Measurements from ENCODE around the gene POLR3K.

Gene POLR3K

GRCh38 chr16:79151-80054 lies 26.0 kb upstream of the POLR3K start:
- Histone ChIP-seq H4K8ac (ENCODE audit: low read depth, low read length) (no peak overlapping the region), H2BK15ac (ENCODE audit: low read length) (no peak overlapping the region), H2AFZ (ENCODE audit: low read length) (no peak overlapping the region), H3K4me3 (ENCODE audit: low read length in 2 of 2) (peak overlapping the region; percentile 30 to 79), H3K4me1 (ENCODE audit: control insufficient read depth in 2 of 2, insufficient read depth in 1 of 2, low read depth in 1 of 2, low read length in 2 of 2) (peaks cover 32 to 34% of the 10 kb centered on the region in 2 donors), H3K79me1 (ENCODE audit: low read depth, low read length) (peaks cover 4% of the 10 kb centered on the region), H3K36me3 (replicated peaks in 1 of 2; ENCODE audit: control insufficient read depth in 2 of 2, insufficient read depth in 2 of 2, low read length in 2 of 2) (peaks cover 12 to 36% of the 10 kb centered on the region in 2 donors), H4K91ac (ENCODE audit: low read depth, low read length, poor library complexity) (no peak overlapping the region), H3K23ac (ENCODE audit: low read depth, low read length, poor library complexity) (peak overlapping the region; percentile 87), H2BK12ac (ENCODE audit: low read length) (peak overlapping the region; percentile 41), H2AK5ac (ENCODE audit: low read depth, low read length) (peak overlapping the region; percentile 98), H2BK120ac (ENCODE audit: low read depth, low read length) (no peak overlapping the region), H3K4ac (ENCODE audit: low read length) (no peak overlapping the region), H3K9me3 (replicated peaks in 1 of 2; ENCODE audit: control insufficient read depth in 2 of 2, insufficient read depth in 1 of 2, low read depth in 1 of 2, low read length in 2 of 2) (no peaks in the 10 kb centered on the region), H3K27ac (replicated peaks; ENCODE audit: low read length) (no peak overlapping the region), H3K9ac (ENCODE audit: low read depth, low read length, poor library complexity) (no peak overlapping the region), H3K27me3 (ENCODE audit: control insufficient read depth in 3 of 3, insufficient read depth in 3 of 3, low read depth in 1 of 3, low read length in 3 of 3) (no peaks in the 10 kb centered on the region), H3K18ac (ENCODE audit: low read length) (no peak overlapping the region), H3K14ac (ENCODE audit: low read length) (no peak overlapping the region), H2BK5ac (ENCODE audit: low read length) (no peak overlapping the region), H3K4me2 (ENCODE audit: insufficient read depth, low read length, poor library complexity, severe bottlenecking) (no peak overlapping the region)
- DNase-seq (ENCODE audit: low spot score): no peak
- WGBS, 2 donors (ENCODE audit: extremely low coverage in 2 of 2, insufficient read length in 2 of 2, insufficient replicate concordance in 1 of 2): no CpG with 5 or more reads among the region's 32 CpGs

DNA sequence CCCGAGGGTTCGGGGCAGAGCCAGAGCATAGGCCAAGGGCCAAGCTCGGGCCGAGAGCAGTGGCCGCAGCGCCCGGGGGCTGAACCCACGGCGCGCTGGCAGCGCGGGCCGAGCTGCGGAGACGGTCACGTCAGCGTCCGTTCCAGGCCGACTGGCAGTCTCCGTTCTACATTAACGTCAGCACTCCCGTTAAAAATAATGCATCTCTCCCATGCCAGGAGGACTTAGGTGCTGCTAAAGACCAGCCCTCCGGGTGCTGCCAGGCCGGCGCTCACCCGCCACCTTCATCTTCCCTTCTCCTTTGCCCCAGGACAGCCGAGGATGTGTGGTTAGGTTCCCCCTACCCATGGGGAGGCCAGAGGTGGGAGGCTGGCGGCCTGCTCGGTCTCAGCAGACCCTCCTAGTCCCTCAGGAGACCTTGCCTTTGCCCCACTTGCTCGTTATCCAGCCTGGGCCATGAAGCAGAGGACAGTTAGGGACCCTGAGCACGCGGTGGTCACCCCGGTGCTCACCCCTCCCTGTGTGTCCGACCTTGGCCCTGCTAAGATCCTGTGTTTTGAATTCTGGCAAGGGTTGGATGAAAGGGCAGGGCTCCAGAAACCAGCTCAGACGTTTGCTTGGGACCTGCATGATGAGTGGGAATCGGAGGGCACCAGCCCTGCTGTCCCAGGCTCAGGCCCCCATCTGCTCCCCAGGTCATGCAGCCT lies 25.2 kb upstream of the POLR3K start:
- Histone ChIP-seq H2AFZ (ENCODE audit: low read length) (peak overlapping the region; percentile 95), H2BK12ac (ENCODE audit: low read length) (no peak overlapping the region), H2BK15ac (ENCODE audit: low read length) (peak overlapping the region; percentile 84), H3K36me3 (replicated peaks in 1 of 2; ENCODE audit: control insufficient read depth in 2 of 2, insufficient read depth in 2 of 2, low read length in 2 of 2) (peaks cover 11 to 28% of the 10 kb centered on the region in 2 donors), H3K4ac (ENCODE audit: low read length) (peak overlapping the region; percentile 48), H3K27me3 (ENCODE audit: control insufficient read depth in 3 of 3, insufficient read depth in 3 of 3, low read depth in 1 of 3, low read length in 3 of 3) (no peaks in the 10 kb centered on the region), H3K14ac (ENCODE audit: low read length) (peak overlapping the region; percentile 97), H3K27ac (replicated peaks; ENCODE audit: low read length) (no peak overlapping the region), H3K4me2 (ENCODE audit: insufficient read depth, low read length, poor library complexity, severe bottlenecking) (peak overlapping the region; percentile 94), H3K9me3 (replicated peaks in 1 of 2; ENCODE audit: control insufficient read depth in 2 of 2, insufficient read depth in 1 of 2, low read depth in 1 of 2, low read length in 2 of 2) (no peaks in the 10 kb centered on the region), H3K4me3 (ENCODE audit: low read length in 2 of 2) (peak overlapping the region; percentile 79 to 95), H2BK5ac (ENCODE audit: low read length) (peak overlapping the region; percentile 85), H3K4me1 (ENCODE audit: control insufficient read depth in 2 of 2, insufficient read depth in 1 of 2, low read depth in 1 of 2, low read length in 2 of 2) (peaks cover 37 to 41% of the 10 kb centered on the region in 2 donors), H3K9ac (ENCODE audit: low read depth, low read length, poor library complexity) (peak overlapping the region; percentile 98), H3K23ac (ENCODE audit: low read depth, low read length, poor library complexity) (peak overlapping the region; percentile 87), H3K18ac (ENCODE audit: low read length) (peak overlapping the region; percentile 95), H2BK120ac (ENCODE audit: low read depth, low read length) (peak overlapping the region; percentile 61), H3K79me1 (ENCODE audit: low read depth, low read length) (peaks cover 4% of the 10 kb centered on the region), H4K91ac (ENCODE audit: low read depth, low read length, poor library complexity) (no peak overlapping the region), H2AK5ac (ENCODE audit: low read depth, low read length) (peak overlapping the region; percentile 98), H4K8ac (ENCODE audit: low read depth, low read length) (no peak overlapping the region)
- WGBS, 2 donors (ENCODE audit: extremely low coverage in 2 of 2, insufficient read length in 2 of 2, insufficient replicate concordance in 1 of 2): no CpG with 5 or more reads among the region's 36 CpGs
- no peak for DNase-seq (ENCODE audit: low spot score)

DNA sequence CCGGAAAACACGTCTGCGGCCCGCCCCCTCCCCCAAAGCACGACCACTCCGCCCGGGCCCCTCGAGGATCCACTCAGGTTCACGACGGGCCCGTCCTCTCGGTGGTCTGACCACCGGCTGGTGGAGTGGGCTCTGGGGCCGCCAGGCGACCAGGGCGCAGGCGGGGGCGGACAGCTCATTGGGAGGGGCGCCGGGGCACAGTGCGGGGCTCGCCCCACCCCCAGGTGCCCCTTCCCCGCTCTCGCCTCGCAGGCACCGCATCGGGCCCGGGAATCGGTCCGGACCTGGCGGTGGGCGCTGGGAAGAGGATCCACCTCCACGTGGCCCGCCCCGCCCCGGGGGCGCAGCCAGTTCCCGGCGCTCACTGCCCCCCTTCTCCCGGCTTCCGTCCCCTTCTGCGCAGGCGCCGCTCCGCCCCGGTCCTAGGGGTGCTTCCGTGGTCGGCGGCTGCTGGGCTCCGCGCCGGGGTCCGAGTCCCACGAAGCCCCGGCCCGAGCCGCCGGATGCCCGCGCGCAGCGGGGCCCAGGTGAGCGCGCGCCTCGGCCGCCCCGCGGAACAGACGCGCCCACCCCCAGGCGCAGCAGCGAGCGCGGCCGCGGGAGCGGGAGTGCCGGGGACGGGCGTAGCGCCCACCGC lies 24.5 kb upstream of the POLR3K start, which contains the start of gene MPG:
Gene MPG (plus strand): TSS at position 419 of the 637 bp plus-strand sequence. CDS start 85 bp downstream, at position 504.
- peak within 1 kb of the TSS; percentile 89 for H3K4ac ChIP-seq (ENCODE audit: low read length)
- peak within 1 kb of the TSS; percentile 87 for H3K23ac ChIP-seq (ENCODE audit: low read depth, low read length, poor library complexity)
- H2AK5ac ChIP-seq (ENCODE audit: low read depth, low read length): peak within 1 kb of the TSS; percentile 98
- H3K18ac ChIP-seq (ENCODE audit: low read length): peak within 1 kb of the TSS; percentile 95
- H2AFZ ChIP-seq (ENCODE audit: low read length): peak within 1 kb of the TSS; percentile 95
- peak; percentile 52 for DNase-seq (ENCODE audit: low spot score)
- H2BK12ac ChIP-seq (ENCODE audit: low read length): peak within 1 kb of the TSS; percentile 95
- peaks cover 0 to under 1% (median 0%) of the 10 kb centered on the region in 3 experiments for H3K27me3 ChIP-seq (ENCODE audit: control insufficient read depth in 3 of 3, insufficient read depth in 3 of 3, low read depth in 1 of 3, low read length in 3 of 3)
- peak within 1 kb of the TSS; percentile 85 for H2BK5ac ChIP-seq (ENCODE audit: low read length)
- H4K8ac ChIP-seq (ENCODE audit: low read depth, low read length): peak within 1 kb of the TSS; percentile 48
- peaks cover 4% of the 10 kb centered on the region for H3K79me1 ChIP-seq (ENCODE audit: low read depth, low read length)
- H3K9me3 ChIP-seq (replicated peaks in 1 of 2; ENCODE audit: control insufficient read depth in 2 of 2, insufficient read depth in 1 of 2, low read depth in 1 of 2, low read length in 2 of 2): no peaks in the 10 kb centered on the region
- no peak within 1 kb of the TSS for H3K27ac ChIP-seq (replicated peaks; ENCODE audit: low read length)
- H2BK15ac ChIP-seq (ENCODE audit: low read length): peak within 1 kb of the TSS; percentile 96
- peak within 1 kb of the TSS; percentile 79 to 95 for H3K4me3 ChIP-seq (ENCODE audit: low read length in 2 of 2)
- peaks cover 11 to 25% of the 10 kb centered on the region in 2 donors for H3K36me3 ChIP-seq (replicated peaks in 1 of 2; ENCODE audit: control insufficient read depth in 2 of 2, insufficient read depth in 2 of 2, low read length in 2 of 2)
- H3K4me2 ChIP-seq (ENCODE audit: insufficient read depth, low read length, poor library complexity, severe bottlenecking): peak within 1 kb of the TSS; percentile 94
- peak within 1 kb of the TSS; percentile 97 for H3K14ac ChIP-seq (ENCODE audit: low read length)
- no peak within 1 kb of the TSS for H4K91ac ChIP-seq (ENCODE audit: low read depth, low read length, poor library complexity)
- peaks cover 40 to 47% of the 10 kb centered on the region in 2 donors for H3K4me1 ChIP-seq (ENCODE audit: control insufficient read depth in 2 of 2, insufficient read depth in 1 of 2, low read depth in 1 of 2, low read length in 2 of 2)
- WGBS, 2 donors (ENCODE audit: extremely low coverage in 2 of 2, insufficient read length in 2 of 2, insufficient replicate concordance in 1 of 2): no CpG with 5 or more reads among the region's 83 CpGs
- peak within 1 kb of the TSS; percentile 96 for H2BK120ac ChIP-seq (ENCODE audit: low read depth, low read length)
- peak within 1 kb of the TSS; percentile 98 for H3K9ac ChIP-seq (ENCODE audit: low read depth, low read length, poor library complexity)
